Astrocyte of the cerebellum (primary cell): Measurements from ENCODE around the gene CSF2.

ENCODE experiments used
- DNase-seq: peaks from one replicate; pipeline ENCODE4 v3.0.0-alpha.2; 2011; ENCODE audit warnings: low read depth
- H3K4me3 ChIP-seq: 2 replicates; pipeline ENCODE4 v1.5.1; 2011; ENCODE audit warnings: mild to moderate bottlenecking, low read depth, low read length, moderate library complexity
- CTCF ChIP-seq: IDR thresholded peaks from 2 replicates; pipeline ENCODE4 v1.5.1; 2012; ENCODE audit warnings: low read length, low read depth, moderate library complexity, mild to moderate bottlenecking; ENCODE audit errors: missing control alignments
- in situ Hi-C: cut with HindIII; loops from 2 replicates; pipeline ENCODE4 v1.10.0; 2017; ENCODE audit warnings: low sequenced_read_pairs

CSF2 gene

GRCh38 chr5:132072528-132072927 is 1.1 kb upstream of the CSF2 start:
- no peak overlapping the region for H3K4me3 ChIP-seq
- TF ChIP-seq CTCF: no peak
- in situ Hi-C loops: no loop called here
- DNase-seq: no peak

DNA sequence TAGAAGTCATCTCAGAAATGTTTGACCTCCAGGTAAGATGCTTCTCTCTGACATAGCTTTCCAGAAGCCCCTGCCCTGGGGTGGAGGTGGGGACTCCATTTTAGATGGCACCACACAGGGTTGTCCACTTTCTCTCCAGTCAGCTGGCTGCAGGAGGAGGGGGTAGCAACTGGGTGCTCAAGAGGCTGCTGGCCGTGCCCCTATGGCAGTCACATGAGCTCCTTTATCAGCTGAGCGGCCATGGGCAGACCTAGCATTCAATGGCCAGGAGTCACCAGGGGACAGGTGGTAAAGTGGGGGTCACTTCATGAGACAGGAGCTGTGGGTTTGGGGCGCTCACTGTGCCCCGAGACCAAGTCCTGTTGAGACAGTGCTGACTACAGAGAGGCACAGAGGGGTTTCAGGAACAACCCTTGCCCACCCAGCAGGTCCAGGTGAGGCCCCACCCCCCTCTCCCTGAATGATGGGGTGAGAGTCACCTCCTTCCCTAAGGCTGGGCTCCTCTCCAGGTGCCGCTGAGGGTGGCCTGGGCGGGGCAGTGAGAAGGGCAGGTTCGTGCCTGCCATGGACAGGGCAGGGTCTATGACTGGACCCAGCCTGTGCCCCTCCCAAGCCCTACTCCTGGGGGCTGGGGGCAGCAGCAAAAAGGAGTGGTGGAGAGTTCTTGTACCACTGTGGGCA is 642 bp downstream of the CSF2 start:
- no peak for TF ChIP-seq CTCF
- H3K4me3 ChIP-seq: no peak overlapping the region
- DNase-seq: no peak
- in situ Hi-C loops: no loop called here

GRCh38 chr5:132074772-132075718 is 1.5 kb downstream of the CSF2 start:
- no peak overlapping the region for H3K4me3 ChIP-seq
- no peak for DNase-seq
- in situ Hi-C loops: no loop called here
- no peak for TF ChIP-seq CTCF

DNA sequence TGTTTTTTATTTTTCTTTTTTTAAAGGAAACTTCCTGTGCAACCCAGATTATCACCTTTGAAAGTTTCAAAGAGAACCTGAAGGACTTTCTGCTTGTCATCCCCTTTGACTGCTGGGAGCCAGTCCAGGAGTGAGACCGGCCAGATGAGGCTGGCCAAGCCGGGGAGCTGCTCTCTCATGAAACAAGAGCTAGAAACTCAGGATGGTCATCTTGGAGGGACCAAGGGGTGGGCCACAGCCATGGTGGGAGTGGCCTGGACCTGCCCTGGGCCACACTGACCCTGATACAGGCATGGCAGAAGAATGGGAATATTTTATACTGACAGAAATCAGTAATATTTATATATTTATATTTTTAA is 2.1 kb downstream of the CSF2 start:
- no peak for DNase-seq
- no peak overlapping the region for H3K4me3 ChIP-seq
- in situ Hi-C loops: no loop called here
- TF ChIP-seq CTCF: no peak

DNA sequence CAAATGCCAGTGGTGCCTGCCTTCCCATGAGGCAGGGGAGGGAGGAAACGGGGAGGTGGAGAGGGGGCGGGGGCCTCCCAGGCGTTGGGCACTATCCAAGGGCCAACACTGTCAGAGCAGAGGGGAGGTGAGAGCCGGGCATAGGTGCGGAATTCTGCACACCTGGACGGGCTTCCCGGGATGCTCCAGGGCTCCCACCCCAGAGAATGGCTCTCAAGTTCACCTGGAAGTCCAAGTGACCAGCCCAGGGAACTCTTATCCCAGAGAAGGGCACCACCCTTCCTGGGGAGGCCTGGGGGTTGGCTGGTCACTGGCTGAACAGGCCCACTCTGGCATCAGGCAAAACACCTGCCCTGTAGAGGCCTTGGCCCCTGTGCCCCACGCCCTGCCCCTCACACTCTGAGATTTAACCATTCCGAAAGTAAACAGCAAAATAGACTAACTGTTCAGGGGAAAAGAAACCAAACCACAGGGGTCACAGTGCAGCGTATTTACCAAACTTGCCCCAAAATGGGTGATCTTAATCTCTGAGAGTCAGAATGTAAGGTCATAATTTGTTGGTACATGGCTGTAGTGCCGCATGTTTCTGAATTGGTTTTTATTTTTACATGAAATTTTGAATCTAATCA is 2.7 kb downstream of the CSF2 start:
- in situ Hi-C loops: no loop called here
- DNase-seq: no peak

More for the DNA sequence above, 2.7 kb downstream of the CSF2 start:
- no peak for TF ChIP-seq CTCF
- no peak overlapping the region for H3K4me3 ChIP-seq
